Stimulated activated CD4-positive, alpha-beta T cell treated with anti-CD3 and anti-CD28 coated beads, TNF-alpha, amount 100 ng/mL, for 1 hour (primary cell): Measurements from ENCODE around the gene TRMT1L.
"Not testable (repeated sequence)": the region's sequence is repeated elsewhere in the genome, so short reads cannot be mapped to it uniquely, and the experiment has no call there.

Experiments
- DNase-seq, 3 donors: peaks; one replicate each; pipeline ENCODE4 v3.0.0-alpha.2; 2020; ENCODE audit warnings: low read depth in 3 of 3, low spot score in 1 of 3

The TRMT1L gene, protein sequence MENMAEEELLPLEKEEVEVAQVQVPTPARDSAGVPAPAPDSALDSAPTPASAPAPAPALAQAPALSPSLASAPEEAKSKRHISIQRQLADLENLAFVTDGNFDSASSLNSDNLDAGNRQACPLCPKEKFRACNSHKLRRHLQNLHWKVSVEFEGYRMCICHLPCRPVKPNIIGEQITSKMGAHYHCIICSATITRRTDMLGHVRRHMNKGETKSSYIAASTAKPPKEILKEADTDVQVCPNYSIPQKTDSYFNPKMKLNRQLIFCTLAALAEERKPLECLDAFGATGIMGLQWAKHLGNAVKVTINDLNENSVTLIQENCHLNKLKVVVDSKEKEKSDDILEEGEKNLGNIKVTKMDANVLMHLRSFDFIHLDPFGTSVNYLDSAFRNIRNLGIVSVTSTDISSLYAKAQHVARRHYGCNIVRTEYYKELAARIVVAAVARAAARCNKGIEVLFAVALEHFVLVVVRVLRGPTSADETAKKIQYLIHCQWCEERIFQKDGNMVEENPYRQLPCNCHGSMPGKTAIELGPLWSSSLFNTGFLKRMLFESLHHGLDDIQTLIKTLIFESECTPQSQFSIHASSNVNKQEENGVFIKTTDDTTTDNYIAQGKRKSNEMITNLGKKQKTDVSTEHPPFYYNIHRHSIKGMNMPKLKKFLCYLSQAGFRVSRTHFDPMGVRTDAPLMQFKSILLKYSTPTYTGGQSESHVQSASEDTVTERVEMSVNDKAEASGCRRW

DNA sequence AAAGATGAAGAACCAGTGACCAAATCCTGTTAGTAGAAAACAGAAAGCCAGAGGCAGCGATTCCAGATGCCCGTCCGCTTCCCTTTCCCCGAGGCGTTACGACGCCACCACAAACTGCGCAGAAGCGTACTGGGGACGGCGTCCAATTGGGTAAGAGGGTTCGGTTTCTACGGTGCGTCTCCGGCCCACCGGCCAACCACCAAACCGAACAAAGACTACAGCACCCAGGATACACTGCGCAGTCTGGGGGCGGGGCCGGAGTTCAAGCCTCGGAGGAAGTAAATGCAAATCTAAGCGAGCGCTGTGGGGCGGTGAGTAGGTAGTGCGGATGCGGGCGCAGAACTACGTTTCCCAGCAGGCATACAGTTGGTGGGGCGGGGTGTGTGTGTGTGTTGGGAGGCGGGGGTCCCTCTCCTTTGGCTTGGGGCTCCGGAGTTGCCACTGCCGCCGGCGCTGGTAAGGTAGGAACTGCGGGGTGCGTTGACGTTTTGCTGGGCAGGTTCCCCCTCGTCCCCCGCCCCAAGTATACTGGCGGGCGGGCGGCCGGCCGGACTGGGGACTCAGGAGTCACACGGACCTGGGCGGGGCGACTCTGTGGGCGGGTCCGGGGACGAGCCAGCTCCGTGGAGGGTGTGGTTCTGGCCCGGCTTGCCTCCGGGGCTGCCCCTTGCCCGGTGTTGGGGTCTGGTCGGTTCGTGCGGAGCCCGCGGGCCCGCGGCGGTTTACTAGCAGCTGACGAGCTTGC, at the start of gene TRMT1L, which contains the start of gene SWT1:
Gene TRMT1L (minus strand): TSS at position 100 of the 745 bp plus-strand sequence. CDS start 241 bp downstream, outside the sequence.
Gene SWT1 (plus strand): TSS at position 314 of the 745 bp plus-strand sequence. CDS start 3,675 bp downstream, outside the sequence.
- peak; percentile 92 to 96 (median 93) for DNase-seq

DNA sequence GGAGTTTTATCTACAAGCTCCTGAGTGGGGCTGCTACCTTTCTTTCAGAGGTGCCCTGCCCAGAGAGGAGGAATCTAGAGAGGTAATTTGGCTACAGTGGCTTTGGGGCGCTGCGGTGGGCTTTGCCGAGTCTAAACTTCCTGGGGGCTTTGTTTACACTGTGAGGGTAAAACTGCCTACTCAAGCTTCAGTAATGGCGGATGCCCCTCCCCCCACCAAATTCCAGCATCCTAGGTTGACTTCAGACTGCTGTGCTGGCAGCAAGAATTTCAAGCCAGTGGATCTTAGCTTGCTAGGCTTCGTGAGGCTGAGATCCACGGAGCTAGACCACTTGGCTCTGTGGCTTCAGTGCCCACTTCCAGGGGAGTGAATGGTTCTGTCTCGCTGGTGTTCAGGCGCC, 44.1 kb upstream of the TRMT1L start:
- DNase-seq: no peak

DNA sequence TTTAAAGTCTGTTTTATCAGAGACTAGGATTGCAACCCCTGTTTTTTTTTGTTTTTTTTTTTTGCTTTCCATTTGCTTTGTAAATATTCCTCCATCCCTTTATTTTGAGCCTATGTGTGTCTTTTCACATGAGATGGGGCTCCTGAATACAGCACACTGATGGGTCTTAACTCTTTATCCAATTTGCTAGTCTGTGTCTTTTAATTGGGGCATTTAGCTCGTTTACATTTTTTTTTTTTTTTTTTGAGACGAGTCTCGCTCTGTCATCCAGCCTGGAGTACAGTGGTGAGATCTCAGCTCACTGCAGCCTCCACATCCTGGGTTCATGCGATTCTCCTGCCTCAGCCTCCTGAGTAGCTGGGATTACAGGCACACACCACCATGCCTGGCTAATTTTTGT, 42.0 kb upstream of the TRMT1L start:
- not testable (repeated sequence) for DNase-seq

DNA sequence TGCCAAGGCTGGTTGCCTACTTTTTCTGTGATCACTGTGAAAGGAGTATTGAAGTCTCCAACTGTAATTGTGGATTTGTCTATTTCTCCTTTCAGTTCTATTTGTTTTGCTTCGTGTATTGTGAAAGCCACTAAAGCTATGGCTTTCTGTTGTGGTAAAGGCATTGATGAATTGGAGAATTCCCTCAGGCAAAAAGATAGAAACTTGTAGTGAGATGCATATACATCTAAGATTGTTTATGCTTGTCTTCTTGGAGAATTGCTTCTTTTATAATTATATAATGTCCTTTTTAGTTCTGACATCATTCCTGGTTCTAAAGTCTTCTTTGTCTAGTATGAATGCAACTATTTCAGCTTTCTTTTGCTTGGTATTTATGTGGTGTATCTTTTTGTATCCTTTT, 37.0 kb upstream of the TRMT1L start:
- no peak for DNase-seq

DNA sequence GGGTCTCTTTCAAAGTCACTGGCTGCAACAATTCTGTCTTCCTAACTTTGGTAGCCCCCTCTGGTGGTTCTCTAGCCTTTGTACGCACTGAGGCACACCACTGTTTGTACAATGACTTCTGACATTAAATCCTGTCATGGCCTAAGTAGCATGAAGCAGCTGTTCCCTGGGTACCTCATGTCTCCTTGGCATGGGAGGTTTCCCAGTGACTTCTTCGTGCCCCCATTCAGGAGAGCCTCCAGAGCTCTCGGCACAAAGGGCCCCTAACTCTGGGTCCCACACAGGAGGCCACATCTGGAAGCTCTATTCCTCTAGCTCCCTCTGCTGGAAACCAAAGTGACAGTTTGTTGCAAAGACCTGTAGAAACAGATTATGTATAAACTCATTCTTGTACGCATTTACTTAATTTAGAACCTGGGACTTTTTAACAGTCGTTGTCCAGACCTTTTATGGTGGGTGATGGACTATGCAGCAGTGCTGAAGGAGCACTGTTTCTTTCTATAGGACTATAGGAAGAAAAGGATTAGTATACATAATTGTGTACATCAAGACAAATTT, 13.6 kb upstream of the TRMT1L start:
- DNase-seq: peak in 1 of 3 donors; percentile 1

DNA sequence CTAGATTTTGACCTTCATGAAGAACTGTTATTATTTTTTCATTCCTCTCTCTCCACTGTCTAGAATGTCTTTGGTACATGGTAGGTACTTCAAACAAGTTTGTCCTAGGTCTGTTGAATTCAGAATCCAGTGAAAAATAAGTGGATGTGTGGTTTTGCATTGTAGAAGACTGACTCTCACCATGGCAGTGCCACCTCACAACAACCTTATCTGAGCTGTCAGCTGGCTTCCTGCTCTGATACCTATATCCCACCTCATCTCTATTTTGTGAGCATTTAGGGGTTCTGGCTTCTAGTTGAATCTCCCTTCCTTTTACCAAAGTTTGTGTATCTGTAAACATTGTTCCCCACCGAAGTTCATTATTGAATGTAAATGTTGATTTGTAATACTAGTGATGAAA, 9.4 kb upstream of the TRMT1L start:
- DNase-seq: no peak

DNA sequence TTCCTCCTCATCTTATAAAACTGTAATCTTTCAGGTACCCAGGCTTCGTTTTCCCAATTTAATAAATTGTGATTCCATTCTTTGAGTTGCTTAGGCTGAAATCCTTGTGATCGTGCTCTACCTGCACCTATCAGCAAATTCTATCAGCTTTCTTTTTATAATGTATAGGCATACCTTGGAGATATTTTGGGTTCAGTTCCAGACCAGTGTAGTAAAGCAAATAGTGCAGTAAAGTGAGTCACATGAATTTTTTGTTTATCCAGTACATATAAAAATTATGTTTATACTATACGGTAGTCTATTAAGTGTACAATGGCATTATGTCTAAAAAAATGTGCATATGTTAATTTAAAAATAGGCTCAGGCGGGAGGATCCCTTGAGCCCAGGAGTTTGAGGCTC, 5.7 kb upstream of the TRMT1L start:
- DNase-seq: no peak

DNA sequence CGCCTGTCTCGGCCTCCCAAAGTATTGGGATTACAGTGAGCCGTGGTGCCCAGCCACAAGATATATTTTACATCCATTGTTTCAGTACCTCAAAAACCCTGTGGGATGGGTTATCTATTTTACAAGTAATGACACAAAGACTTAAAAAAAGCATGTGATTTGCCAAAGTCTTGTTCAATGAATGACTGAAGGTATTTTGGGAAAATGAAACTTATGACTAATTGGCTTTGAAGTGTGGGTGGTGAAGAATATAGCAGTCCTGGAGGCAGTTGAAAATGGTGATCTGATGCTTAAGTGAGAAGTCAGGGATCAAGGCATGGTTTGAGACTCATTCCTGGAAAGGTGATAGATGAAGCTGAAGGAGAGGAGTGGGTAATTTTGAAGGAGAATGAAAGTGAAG, 3.2 kb upstream of the TRMT1L start:
- no peak for DNase-seq

DNA sequence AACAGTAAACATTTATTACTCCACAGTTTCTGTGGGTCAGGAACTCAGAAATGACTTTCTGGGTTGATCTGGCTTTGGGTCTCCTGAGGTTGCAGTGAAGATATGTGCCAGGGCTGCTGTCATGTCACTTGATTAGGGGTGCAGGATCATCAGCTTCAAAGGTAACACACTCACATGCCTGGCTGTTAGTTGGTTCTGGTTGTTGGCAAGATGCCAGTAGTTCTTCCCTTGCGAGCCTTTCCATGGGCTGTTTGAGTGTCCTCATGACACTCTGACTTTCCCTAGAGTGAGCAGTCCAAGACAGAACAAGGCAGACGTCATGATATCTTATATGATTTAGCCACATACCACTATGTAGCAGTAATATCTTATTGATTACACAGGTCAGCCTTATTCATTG, 2.0 kb upstream of the TRMT1L start:
- DNase-seq: no peak

DNA sequence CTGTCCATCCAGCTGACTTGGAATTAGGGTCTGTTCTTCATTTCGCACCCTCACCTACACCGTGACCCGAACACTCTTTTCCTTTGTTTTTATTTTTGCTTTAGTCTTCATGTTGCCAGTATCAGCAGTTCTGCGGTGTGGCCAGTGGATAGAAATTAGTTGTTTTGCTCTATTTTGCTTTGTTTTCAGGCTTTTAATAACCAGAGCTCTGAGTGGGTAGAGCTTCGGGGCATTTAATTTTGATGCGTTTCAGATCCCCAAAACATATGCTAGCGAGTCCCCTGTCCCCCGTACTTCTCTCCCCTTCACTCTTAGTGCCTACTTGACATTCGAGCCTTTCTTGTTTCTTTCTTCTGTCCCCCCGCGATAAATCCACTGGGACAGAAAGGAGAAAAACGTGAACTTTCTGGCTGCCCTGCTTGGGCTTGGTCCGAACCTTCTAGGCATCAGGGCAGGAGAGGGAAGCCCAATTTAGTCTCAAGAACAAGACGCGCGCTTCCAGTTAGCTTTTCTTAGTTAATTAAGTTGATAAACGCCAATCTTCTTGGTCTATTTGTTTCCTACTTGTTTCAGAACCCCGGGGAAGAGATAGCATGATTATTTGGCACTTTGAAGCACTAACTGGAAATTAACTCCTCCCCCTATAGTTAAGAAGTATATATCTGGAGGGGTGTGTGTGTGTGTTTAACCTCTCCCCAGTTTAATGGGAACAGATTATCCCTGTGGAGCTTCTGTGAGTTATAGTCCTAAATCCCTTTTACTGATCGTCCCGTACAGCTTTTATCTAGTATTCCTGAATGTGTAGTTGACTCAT, 1.1 kb upstream of the TRMT1L start:
- DNase-seq: no peak

DNA sequence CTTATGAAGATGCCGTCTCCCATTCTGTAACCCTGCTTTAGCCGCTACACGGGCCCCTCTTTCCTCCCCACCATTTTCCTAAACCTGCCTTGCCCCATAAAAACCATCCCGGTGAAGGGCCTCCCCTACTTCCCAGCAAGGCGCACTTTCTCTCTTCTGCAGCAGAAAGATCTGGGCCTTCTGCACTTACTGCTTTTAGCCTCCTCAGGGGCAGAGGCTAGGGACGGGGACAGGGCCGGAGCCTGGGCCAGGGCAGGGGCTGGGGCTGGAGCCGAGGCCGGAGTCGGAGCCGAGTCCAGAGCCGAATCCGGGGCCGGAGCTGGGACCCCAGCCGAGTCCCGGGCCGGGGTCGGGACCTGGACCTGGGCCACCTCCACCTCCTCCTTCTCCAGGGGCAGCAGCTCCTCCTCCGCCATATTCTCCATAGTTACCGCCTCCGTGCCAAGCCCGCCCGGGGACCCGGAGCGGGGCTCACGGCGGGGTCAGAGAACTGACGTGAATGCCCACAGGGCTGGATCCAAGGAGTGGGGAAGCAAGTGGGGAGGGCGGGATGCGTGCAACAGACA, 382 bp downstream of the TRMT1L start:
- DNase-seq: peak in 1 of 3 donors; percentile 5

DNA sequence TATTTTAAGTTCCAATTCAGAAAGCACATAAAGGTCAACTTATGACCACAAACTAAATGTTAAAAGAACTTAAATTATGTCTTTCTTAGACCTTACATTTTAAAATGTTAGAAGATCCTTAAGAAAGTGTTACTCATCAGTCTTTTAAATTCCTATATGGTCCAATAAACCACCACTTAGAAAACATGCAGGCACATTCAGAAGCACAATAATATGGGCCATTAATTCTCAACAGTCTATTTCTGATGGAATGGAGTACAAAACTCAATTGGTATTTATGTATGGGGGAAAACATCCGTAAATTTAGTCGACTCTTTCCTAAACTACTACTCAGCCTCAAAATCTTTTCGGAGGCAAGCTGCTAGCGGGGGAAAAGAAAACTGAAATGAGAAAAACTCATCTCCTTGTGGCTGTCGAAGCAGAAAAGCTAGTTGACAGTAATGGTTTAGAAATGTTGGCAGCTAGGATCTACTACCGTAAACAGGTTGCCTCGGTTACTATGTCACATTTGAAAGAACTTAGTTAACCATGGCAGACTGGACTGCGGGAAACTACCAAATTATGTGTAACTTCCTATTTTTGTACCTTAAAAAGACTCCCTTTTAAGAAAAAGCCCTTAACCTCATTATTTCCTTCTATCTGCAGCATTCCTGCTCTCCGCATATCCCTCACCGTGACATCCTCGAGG, 1.0 kb downstream of the TRMT1L start:
- DNase-seq: no peak

DNA sequence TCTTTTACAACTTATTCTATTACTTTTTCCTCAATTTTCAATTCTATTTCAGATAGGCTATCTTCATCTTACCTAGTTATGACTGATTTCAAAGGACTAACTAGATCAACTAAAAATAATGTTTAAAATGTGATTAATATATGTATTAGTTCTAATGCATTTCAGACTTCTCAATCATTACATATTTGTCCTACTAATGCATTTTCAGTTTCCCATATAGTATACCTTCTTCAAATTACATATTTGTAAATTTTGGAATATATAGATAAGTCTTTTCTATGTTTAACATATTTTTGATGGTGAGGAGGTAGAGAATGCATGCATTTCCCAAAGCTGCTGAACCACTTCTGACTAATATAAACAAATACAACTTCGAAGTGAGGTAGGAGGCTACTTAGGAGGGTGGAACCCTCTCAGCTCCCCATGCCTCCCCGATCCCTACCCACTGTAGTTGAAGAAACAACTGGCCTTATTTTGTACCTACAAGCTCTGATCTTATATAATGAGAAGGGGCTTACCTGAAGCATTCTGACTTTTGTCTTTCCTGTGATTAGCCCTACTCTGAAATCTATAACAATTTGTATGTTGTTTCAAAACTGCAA, 1.7 kb downstream of the TRMT1L start:
- no peak for DNase-seq

DNA sequence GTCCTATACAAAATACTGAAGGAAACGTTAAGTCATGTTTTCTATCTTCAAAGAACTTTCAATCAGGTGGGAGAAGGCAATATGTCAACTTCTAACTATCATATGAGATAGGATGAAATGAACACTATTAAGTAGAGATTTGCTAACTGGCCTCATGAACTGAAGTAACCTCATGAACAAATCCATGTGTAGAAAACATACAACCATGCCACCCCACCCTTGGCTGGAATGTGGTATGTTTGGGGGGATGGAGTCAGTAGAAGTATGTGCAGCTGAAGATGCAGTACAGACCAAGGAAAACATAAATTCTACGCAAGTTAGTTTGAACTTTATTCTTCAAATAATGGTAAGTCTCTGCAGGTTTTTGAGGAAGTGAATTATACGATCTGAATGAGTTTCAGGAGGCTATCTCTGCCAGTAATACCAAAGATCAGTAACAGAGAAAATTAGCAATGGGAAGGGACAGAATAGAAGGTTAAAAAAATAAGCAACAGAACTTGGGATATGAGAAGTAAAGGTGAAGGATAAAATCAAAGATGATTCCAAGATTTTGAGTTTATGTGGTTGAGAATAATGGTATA, 4.5 kb downstream of the TRMT1L start:
- no peak for DNase-seq

DNA sequence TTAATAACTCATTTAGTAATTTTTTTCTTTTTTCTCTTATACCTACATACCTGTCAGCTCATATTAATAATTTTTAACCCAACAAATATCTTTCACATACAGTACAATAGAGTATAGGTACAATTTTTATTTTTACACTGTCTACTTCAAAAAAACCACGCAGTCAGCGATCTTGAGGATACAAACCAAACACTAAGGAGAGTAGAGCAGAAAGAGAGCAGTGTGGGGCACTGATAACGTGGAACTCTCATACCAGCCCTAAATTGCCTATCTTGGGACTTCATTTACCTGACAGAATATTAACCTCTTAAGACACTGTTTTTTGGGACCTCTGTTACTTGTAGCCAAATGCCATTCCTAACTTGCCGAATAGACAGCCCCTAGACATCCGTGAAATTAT, 5.5 kb downstream of the TRMT1L start:
- no peak for DNase-seq

DNA sequence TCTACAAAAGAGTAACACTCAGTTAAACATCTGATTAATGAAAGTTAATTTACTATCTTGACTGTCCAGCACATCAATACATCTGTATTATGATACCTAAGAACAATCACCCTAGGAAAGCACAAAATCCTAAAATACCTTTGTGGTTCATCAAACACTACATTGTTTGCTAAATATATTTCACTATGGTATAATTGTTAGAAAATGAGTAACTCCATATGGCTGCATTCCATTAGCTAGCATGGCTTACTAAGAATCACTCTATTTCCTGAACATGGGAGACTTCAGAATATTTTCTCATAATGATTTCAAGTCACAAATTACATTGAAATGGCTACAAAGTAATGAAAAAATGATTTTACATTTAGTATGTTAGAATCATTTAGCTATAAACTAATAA, 12.5 kb downstream of the TRMT1L start:
- DNase-seq: no peak

DNA sequence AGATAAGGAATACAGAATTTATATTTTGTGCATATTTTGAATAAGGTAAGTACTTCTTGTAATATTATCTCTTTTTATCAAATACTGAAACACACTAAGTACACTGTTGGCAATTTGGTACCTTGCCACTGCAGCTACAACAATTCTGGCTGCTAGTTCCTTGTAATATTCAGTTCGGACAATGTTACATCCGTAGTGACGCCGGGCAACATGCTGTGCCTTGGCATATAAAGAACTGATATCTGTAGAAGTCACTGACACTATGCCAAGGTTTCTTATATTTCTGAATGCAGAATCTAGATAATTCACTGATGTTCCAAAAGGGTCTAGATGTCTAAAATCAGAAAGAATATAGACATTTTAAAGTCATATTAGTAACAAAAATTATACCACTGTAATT, 17.5 kb downstream of the TRMT1L start:
- DNase-seq: no peak

DNA sequence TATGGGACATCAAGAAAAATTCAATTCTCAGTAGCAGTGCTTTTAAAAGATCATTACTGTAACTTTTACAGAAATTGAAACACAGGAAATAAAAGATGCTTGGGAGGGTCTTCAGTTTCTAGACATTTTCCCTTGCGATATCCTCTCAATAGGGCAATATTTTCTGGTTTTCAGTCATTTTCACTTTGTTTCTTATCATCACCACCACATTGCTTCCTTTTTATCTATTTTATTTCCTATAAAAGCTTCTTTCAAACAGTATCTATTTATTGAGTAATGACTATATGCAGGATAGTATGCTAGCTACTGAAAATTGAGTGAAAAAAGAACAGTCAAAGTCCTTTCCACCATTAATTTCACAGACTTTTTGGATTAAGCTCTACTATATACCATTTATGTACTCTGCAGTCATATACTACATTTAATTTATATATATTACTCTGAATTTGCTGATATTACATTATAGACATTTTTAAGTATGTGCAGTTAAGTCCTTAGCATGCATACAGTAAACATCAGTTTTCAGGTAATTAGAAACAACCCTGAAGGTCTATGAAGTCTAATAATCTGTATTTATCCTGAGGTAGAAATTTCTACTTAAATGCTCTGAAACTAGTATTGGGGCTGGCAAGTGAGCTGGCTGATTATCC, 18.7 kb downstream of the TRMT1L start:
- no peak for DNase-seq
